Kidney tubule cell (primary cell): ENCODE measurements around the gene PARP4.
"Not testable (repeated sequence)": the region's sequence is repeated elsewhere in the genome, so short reads cannot be mapped to it uniquely, and the experiment has no call there.

Experiments used
- DNase-seq: peaks from one replicate; pipeline ENCODE4 v3.0.0-alpha.2; 2018; ENCODE audit warnings: low spot score

Gene PARP4

GRCh38 chr13:24505756-24506155, 6.8 kb downstream of the PARP4 start:
- DNase-seq: no peak

- no peak for DNase-seq
Measured at GRCh38 chr13:24505256-24505655, 7.3 kb downstream of the PARP4 start.

- no peak for DNase-seq
Measured at GRCh38 chr13:24503379-24503696, 9.2 kb downstream of the PARP4 start.

GRCh38 chr13:24502533-24503378, 9.8 kb downstream of the PARP4 start:
- peak; percentile 89 for DNase-seq

GRCh38 chr13:24500977-24501376, 11.6 kb downstream of the PARP4 start:
- DNase-seq: peak; percentile 24

GRCh38 chr13:24497742-24498141, 14.8 kb downstream of the PARP4 start:
- DNase-seq: no peak

- not testable (repeated sequence) for DNase-seq
Measured at GRCh38 chr13:24496295-24496694, 16.3 kb downstream of the PARP4 start.

- no peak for DNase-seq
Measured at GRCh38 chr13:24495151-24495729, 17.3 kb downstream of the PARP4 start.

- peak; percentile 50 for DNase-seq
Measured at GRCh38 chr13:24493356-24493755, 19.2 kb downstream of the PARP4 start.

GRCh38 chr13:24491845-24492244, 20.7 kb downstream of the PARP4 start:
- no peak for DNase-seq

- DNase-seq: no peak
Measured at GRCh38 chr13:24489721-24490120, 22.9 kb downstream of the PARP4 start.

- not testable (repeated sequence) for DNase-seq
Measured at GRCh38 chr13:24488092-24488491, 24.5 kb downstream of the PARP4 start.

GRCh38 chr13:24486017-24486657, 26.4 kb downstream of the PARP4 start:
- not testable (repeated sequence) for DNase-seq

GRCh38 chr13:24473686-24474085, 38.9 kb downstream of the PARP4 start:
- DNase-seq: no peak

GRCh38 chr13:24472129-24472528, 40.4 kb downstream of the PARP4 start:
- DNase-seq: not testable (repeated sequence)

- no peak for DNase-seq
Measured at GRCh38 chr13:24463078-24463477, 49.5 kb downstream of the PARP4 start.

GRCh38 chr13:24460256-24460655, 52.3 kb downstream of the PARP4 start:
- DNase-seq: no peak

- DNase-seq: no peak
Measured at GRCh38 chr13:24459726-24460125, 52.9 kb downstream of the PARP4 start.

- no peak for DNase-seq
Measured at GRCh38 chr13:24459234-24459633, 53.3 kb downstream of the PARP4 start.

- no peak for DNase-seq
Measured at GRCh38 chr13:24458736-24459135, 53.8 kb downstream of the PARP4 start.

- DNase-seq: peak; percentile 18
Measured at GRCh38 chr13:24456396-24456795, 56.2 kb downstream of the PARP4 start.

GRCh38 chr13:24454056-24454455, 58.5 kb downstream of the PARP4 start:
- DNase-seq: no peak

GRCh38 chr13:24452044-24452443, 60.5 kb downstream of the PARP4 start:
- peak; percentile 77 for DNase-seq
